PFSK-1 (cell line): ENCODE results near the gene ZNF597.

ENCODE experiments used
- FOXP2 ChIP-seq: optimal IDR thresholded peaks from 2 replicates; pipeline ENCODE3; 2011; ENCODE audit warnings: borderline replicate concordance, control low read depth, inconsistent platforms; ENCODE audit not compliant: insufficient read depth; ENCODE audit errors: extremely low read length, extremely low read depth
- POLR2AphosphoS5 ChIP-seq: IDR thresholded peaks from 2 replicates; pipeline ENCODE4 v1.6.1; 2012; ENCODE audit warnings: low read depth, mild to moderate bottlenecking, control low read depth, low read length, moderate library complexity
- REST ChIP-seq, 2 experiments: IDR thresholded peaks; 2 replicates each; pipeline versions ENCODE4 v1.6.1 to v1.8.0; 2011 to 2012; ENCODE audit warnings: low read depth in 2 of 2, low read length in 2 of 2, control low read depth in 1 of 2, inconsistent platforms in 1 of 2, mild to moderate bottlenecking in 1 of 2, moderate library complexity in 1 of 2; ENCODE audit not compliant: insufficient read depth in 1 of 2
- TAF1 ChIP-seq: IDR thresholded peaks from 2 replicates; pipeline ENCODE4 v1.6.1; 2012; ENCODE audit warnings: low read length, control low read depth, borderline replicate concordance; ENCODE audit not compliant: insufficient read depth

DNA sequence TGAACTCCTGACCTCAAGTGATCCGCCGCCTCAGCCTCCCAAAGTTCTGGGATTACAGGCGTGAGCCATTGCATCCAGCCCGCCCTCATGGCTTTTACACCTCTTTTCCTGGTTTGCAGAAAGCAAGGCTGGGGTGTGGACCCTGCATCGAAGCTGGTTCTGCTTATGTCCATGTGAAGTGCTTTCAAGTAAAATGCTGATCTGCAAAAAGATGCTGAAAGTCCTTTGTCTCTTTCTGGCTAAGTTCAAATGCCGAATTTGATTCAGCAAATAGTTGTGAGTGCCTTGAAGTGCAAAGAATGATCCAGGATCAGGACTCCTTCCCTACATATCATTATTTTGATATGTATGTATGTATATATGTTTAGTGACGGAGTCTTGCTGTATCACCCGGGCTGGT, 17.3 kb upstream of the ZNF597 start:
- TF ChIP-seq REST (IDR thresholded peaks at IDR 0.05; ENCODE audit: insufficient read depth in 1 of 2, low read depth in 2 of 2, low read length in 2 of 2) (no peak), TAF1 (no peak), POLR2AphosphoS5 (no peak), FOXP2 (no peak)
